Astrocyte (in vitro differentiated cells and primary cell): ENCODE results near the gene LRBA.

Experiments used
- EZH2 ChIP-seq: IDR thresholded peaks from 2 replicates; pipeline ENCODE4 v1.6.1; 2012; ENCODE audit warnings: mild to moderate bottlenecking, low read length, inconsistent platforms; ENCODE audit not compliant: insufficient read depth
- TF ChIP-seq, protein P1 (sequence below): IDR thresholded peaks from 2 replicates; pipeline ENCODE4 v1.5.1; 2011; ENCODE audit warnings: low read depth, mild to moderate bottlenecking, inconsistent platforms, low read length, moderate library complexity; ENCODE audit not compliant: insufficient read depth

DNA sequence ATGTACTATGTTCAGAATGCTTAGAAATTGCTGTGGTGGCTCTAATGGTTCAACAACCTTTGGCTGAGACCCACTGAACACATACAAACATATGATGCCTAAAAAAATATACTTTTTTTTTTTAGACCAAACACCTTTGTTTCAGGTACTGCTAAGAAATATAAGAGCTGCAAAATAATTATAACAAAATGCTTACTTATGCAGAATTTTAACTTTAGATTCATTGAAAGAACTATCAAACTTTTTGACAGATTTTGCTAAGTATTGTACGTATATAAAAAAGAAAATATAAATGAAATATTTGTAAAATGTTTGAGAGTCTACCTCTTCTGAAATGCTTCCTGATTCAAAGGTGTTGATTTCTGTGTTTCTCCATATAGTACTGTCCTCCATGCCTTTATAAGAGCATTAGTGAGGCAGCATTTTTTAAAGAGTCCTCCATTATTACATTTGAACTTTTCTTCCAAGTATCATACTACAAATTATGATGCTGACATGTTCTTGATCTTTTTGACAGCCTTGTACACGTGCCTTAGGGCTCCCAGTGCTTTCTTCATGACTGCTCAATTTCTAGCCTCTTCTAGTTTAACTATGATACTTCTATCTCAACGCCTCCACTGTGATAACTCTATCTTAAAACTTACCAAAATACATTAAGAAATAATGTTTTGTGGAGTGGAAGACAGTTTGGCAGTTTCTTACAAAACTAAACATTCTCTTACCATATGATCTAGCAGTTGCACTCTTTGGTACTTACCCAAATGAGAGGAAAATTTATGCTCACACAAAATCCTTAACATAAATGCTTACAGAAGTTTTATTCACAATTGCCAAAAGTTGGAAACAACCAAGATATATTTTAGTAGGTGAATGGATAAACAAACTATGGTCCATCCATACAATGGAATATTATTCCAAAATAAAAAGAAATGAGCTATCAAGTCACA is 645.4 kb downstream of the LRBA start:
- no peak for TF ChIP-seq EZH2
- TF ChIP-seq, protein P1, sequence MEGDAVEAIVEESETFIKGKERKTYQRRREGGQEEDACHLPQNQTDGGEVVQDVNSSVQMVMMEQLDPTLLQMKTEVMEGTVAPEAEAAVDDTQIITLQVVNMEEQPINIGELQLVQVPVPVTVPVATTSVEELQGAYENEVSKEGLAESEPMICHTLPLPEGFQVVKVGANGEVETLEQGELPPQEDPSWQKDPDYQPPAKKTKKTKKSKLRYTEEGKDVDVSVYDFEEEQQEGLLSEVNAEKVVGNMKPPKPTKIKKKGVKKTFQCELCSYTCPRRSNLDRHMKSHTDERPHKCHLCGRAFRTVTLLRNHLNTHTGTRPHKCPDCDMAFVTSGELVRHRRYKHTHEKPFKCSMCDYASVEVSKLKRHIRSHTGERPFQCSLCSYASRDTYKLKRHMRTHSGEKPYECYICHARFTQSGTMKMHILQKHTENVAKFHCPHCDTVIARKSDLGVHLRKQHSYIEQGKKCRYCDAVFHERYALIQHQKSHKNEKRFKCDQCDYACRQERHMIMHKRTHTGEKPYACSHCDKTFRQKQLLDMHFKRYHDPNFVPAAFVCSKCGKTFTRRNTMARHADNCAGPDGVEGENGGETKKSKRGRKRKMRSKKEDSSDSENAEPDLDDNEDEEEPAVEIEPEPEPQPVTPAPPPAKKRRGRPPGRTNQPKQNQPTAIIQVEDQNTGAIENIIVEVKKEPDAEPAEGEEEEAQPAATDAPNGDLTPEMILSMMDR = no peak
